ENCODE measurements around the gene CALU. TPM values are rescaled to one million over a fixed set of nuclear protein-coding genes. Genes with fewer than 3 reads are reported as not detected.

The CALU gene
- polyA plus RNA-seq (ENCODE audit: insufficient read length) = 214 TPM

DNA sequence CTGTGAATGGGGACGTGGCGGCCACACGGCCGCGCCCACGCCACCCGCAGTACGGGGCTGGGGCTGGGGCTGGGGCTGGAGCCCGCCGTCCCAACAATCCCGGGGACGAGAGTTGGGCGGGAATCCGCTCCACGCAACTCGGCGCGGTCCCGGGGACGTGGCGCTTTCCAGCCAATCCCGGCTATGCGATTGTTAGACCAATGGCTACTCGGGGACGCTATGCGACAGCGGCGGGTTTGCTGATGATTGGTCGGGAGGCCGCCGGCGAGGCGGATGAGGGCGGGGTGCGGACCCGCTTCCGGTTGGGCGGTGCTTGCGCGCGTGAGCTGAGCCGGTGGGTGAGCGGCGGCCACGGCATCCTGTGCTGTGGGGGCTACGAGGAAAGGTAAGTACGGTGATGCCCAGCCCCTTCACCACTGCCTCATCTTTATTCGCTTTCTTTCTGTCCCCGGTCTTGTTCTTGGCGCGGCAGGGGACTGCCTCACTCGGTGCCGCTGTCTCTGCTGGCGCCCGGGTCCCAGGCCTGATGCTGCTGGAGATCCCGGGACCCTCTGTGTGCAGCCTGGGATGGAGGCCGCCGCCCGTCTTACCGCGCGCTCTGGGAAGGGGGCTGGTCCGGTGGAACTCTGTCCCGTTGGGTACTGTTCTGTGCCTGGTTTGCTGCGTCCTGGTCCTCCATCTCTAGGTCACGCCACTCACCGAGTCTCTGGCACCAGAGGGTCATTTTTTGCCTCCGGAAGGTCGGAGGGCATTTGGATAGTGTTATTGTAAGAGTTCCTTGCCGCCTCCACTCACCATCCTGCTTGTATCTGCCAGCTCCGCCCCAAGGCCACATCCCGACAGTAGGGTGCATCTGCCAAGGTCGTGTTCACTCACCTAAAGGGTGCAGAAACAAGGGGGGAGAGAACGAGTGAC is at the start of gene CALU:
Gene CALU, plus strand, starts transcription at position 312 of the 915 bp plus-strand sequence. CDS start 9,225 bp downstream, outside the sequence.
- DNase-seq = peak; percentile 97

DNA sequence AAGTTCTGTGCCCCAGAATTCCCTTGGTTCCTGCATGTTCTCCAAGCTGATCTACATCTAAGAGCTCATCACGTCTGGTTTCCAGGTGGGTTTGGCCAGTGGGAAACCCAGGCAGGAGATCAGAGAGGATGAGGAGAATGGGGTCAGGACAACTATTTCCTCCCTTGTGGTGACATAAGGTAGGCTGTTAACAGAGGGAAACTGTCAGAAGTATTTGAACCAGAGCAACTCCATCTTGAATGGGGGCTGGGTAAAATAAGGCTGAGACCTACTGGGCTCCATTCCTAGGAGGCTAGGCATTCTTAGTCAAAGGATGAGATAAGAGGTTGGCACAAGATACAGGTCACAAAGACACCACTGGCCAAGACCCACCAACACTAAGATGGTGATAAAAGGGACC is 47.9 kb upstream of the CALU start:
- no peak for DNase-seq

DNA sequence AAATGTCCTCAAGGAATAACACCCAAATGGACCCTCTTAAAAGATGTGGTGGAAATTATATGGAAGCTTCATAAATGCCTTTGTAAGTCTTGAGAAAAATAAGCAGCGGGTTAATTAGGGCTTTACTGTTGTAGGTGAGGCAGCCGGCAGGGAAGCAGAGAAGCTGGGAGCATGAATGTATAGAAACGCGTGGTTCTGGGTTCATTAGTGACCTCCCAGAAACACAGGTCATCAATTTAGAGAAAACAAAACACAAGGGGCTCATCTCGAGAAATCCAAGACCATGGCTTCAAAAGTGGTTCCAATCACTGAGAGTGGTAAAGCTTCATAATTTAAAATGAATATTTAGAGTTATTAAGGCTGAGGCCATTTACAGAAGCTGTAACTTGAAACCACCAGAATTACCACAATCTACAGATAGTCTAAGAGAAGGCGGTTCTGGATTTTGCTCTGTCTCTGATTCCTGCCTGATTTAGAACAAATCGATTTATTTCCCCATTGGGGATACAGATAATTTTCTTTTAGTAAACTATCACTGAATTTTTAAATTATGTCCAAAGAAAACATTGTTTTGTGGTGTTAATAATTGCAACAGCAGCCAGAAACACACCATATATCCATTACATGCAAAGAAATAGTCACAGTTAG is 46.4 kb upstream of the CALU start:
- DNase-seq = no peak

DNA sequence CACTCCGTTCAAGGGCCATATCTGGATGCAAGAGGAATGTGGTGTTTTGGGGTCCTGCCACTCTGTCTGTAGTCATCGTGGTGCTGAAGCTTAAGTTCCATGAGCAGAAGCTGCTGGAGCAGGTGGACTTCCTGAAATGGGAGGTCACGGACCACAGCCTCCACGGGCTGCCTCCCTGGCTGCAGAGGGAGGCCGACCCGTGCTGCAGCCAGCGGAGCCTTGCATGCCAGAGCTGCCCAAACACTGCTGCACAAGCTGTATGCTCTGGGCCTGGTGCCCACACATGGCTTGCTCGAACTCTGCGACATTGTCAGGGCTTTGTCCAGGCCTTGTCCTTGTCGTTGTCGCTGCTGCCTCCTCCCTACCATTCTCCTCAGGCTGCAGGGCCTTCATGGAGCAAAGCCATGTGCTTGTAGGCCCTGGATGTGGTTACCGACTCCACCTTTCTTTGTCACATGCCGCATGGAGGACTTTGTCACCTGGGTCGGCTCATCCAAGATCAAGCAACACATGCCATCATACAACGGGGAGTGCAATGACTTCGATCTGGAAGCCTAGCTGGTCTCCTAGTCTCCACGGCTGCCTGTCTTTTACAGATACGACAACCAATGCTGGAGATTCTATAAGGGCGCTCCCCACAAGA is 45.7 kb upstream of the CALU start:
- DNase-seq = no peak

DNA sequence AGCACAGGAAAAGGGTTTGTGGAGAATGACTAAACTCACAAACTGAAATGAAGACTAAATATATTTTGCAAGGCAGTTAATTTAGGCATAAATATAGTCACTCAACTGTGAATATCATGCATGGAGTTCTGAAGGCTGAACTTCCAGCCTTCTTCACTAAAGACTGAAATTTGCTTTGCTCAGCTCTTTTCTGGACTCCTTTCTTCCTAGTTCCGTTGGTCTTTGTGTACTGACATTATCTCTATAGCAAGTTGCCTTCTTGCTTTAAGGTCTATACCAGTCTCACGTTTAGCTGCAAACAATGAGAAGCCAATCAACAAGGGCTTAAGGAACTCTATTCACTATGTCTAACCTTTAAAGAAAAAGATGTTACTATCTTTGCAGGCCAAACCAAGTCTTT is 44.4 kb upstream of the CALU start:
- DNase-seq = no peak

DNA sequence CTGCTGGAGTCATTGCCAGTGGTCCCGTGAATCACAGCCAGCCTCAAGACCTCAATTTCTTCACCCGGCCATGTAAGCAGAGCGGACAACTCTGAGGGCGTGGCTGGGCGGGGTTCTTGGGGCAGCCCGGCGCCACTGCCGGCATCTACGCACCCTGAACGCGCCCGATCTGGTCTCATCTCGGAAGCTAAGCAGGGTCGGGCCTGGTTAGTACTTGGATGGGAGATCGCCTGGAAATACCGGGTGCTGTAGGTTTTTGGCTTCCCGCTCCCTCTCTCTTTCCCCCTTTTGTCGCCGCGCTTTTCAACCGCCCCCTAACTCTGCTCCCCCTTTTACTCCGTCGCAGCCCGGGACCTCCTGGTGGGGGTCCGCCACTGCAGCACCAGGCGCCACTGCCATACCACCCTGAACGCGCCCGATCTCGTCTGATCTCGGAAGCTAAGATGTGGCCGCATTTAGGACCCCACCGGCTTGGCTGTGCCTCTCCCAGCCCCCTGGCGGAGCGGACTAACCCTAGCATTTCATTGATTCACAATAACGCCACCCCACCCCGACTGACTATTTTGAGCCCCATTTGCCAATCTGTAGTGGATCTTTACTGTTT is 41.8 kb upstream of the CALU start:
- DNase-seq = peak; percentile 23

DNA sequence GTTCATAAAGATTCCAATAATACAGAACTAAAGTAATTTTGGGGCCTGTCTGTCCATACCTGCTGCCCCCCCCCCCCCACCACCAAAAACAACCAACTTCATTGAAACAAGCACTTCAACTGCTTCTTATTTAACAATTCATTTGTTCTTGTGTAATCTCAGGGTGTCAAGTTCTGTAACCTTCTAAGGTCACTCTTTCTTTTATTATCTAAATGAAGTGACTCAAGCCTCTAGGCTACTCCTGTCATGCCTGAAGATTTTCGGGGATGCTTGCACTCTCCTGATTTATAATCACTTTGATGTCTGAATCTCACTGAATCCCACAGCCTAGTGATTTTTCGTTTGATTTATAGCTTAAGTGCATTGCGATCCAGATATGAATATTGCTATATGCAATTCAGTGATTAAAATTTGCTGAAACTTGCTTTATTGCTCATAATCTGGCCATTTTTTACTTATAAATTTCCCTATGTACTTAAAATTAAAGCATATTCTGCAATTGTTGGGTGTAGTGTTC is 39.9 kb upstream of the CALU start:
- no peak for DNase-seq

DNA sequence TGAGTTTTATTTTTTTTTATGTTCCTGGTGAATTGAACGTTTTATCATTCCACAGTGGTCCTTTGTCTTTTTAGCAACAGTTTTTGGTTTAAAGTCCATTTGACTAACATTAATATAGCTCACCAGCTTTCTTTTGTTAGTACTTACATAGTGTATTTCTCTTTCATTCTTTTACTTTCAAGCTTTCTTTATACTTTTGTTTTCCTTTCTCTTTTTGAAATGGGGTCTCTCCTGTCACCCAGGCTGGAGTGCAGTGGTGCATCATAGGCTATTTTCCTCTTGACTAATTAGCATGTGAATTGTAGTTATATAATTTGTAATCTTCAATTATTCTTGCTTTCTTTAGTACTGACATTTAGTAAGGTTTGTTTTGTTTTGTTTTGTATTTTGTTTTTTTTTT is 39.3 kb upstream of the CALU start:
- no peak for DNase-seq

DNA sequence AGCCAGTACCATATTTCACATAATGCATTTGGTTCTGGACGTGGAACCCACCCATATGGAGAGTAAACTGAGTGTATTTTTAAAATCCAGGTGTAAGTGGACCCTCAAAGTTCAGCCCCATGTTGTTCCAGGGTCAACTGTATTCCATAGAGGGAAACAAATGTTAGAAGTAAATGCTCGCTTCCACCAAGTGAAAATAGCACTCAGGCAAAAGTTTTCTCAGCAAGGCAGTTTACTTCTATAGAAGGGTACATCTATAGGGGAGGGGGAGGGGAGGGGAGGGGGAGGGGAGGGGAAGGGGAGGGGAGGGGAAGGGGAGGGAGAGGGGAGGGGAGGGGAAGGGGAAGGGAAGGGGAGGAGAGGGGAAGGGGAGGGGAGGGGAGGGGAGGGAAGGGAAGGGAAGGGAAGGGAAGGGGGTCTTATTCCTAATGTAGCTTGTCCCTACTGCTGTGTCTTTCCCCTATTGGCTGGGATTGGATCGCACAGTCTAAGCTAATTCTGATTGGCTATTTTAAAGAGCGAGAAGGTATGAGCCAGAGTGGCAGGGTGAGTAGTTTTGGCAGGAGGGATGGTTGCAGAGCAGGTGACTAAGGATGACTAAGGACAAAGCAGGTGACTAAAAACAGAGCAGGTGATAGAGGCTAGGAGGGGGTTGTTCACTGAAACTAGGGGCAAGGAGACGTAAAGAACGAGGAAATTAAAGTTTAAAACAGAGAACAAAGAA is 37.9 kb upstream of the CALU start:
- DNase-seq = no peak

DNA sequence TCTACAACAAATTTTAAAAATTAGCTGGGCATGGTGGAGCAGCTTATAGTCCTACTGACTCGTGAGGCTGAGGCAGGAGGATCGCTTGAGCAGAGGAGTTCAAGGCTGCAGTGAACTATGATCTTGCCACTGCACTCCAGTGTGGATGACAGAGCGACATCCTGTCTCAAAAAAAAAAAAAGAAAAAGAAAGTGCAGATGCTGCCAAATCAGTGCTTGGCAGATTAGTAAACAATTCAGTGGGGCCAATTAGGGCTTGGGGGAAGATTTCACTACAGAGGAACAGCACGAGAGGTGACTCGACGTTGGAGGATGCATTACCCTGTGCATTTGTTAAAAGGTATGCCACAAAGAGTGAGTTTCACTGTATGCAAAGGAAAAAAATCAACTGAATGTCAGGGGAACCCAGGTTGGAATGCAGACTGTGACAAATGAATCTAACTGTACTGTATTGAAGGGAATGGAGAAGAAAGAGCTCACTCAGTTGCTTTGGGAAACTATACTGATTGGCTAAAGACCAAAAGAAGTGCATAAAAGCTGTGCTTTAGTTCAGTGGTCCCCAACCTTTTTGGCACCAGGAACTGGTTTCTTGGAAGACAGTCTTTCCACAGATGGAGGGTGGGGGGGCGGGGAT is 35.4 kb upstream of the CALU start:
- no peak for DNase-seq

DNA sequence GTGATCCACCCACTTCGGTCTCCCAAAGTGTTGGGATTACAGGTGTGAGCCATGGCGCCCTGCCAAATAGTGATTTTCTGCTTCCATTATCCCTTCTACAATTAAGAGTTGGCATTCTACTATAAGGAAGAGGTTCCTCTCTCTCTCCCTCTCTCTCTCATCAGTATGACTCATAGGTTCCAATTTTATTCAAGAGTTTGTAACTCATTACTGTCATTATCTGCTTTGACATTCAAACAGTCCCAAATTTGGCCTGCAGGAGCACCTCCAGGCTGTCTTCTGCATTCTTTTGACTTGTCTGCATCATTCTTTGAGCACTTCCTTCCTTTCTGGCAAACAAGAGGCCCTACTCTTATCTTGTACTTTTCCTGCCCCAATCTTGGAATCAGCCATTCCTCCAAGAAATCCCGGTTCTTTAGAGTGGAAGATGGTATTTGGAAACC is 33.2 kb upstream of the CALU start:
- DNase-seq = no peak

DNA sequence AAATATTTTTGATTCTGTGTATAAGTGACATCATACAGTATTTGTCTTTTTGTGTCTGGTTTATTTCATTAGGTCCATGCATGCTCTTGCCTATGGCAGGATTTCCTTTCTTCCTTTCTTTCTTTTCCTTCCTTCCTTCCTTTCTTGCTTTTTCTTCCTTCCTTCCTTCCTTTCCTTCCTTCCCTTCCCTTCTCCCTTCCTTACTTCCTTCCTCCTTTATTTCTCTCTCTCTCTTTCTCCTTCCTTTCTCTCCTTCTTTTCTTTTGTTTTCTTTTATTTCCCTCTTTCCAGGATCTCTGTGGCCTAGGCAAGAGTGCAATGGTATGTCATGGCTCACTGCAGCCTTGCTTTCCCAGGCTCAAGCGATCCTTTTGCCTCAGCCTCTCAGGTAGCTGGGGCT is 31.4 kb upstream of the CALU start:
- no peak for DNase-seq

DNA sequence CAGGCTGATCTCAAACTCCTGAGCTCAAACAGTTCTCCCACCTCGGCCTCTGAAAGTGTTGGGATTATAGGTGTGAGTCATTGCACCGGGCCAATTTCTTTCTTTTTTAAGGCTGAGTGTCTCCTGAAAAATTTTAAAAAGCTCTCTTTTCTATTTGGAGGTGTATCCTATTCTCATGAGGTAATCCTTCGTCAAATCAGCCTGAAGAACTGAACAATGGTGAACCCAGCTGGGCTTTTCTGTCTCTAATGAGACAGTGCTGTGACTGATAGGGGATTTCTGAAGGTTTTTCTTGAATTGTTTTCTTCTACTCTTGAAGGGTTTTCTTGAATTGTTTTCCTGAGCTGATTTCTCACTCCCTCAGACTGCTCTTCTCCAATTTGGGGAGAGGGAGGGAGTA is 30.9 kb upstream of the CALU start:
- DNase-seq = no peak

DNA sequence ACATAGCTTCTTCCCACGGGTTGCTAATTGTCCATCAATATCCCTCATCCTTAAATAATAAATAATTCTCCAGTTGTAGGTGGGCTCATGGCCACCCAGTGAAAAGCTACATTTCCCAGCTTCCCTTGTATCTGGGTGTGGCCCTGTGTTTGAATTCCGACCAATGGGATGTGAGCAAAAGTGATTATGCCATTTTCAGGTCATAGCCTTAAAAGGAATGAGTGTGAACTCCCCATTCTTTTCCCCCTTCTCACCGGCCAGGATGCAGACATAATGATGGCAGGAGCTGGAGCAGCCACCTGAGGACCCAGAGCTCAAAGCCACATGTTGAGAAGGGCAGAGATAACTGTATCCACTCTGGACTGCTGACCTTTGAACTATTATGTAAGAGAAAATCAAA is 30.3 kb upstream of the CALU start:
- DNase-seq = no peak

DNA sequence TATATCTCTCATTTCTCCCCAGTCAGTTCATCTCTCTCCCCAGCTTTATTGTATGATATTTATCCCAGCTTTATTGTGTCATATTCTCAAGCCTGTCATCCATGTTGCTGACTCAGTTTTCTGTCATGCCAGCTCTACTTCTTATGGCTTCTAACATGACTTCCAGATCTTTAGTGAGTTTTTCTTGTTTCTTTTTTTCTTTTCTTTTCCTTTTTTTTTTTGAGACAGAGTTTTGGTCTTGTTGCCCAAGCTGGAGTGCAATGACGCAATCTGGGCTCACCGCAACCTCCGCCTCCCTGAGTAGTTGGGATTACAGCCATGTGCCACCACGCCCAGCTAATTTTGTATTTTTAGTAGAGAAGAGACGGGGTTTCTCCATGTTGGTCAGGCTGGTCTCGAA is 28.7 kb upstream of the CALU start:
- DNase-seq = no peak

DNA sequence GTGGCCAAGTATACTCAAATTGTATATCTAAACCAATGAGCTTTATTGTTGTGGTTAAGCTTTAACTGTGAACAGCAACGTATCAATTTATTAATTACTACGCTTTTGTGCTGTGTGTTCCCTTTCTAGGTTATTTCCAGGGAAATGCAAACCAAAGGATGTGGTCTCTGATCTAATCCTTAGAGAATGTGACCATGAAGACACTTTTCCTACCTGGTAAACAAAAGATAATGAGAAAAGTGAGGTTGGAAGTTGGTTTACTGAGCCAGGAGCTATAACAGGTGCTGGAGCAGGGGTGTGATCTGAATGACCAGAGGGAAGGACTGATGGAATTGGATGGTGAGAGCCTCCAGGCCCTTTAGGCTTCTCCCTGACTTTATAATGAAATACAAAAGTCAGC is 25.4 kb upstream of the CALU start:
- DNase-seq = no peak

DNA sequence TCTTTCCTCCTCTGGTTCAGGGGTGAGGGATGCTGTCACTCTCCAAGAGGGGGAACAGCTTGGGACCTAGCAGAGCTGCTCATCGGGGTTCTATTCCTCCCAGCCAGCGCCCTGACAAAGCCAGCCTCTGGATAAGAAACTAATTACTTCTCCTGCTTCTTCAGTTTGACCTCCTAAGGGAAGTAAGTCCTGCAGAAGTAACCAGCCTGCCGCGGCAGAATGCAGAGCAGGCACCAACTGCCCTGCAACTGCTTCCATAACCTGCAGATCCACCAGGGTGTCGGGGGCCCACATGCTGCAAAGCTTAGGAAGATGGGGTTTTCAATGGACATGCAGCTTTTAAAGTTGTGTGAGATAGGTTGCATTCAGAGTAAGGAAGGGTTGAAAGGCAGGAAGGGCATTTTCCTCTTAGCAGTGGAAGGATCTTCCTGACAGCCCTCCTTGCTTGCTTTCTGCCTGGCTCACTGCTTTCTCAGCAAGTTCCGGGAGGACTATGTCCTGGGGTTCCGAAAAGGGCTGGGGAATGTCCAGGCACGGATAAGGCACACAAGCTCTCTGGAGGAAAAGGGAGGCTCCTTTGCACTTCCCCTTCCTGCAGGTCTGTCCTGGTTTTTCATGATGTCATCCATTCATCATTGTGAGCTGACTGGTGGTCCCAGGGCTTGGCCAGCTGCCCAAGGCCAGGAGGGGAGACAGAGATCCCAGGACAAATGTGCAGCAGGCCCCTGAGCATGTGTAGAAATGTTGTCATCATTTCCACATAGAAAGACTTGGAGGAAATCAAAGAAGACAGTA is 24.3 kb upstream of the CALU start:
- DNase-seq = no peak

DNA sequence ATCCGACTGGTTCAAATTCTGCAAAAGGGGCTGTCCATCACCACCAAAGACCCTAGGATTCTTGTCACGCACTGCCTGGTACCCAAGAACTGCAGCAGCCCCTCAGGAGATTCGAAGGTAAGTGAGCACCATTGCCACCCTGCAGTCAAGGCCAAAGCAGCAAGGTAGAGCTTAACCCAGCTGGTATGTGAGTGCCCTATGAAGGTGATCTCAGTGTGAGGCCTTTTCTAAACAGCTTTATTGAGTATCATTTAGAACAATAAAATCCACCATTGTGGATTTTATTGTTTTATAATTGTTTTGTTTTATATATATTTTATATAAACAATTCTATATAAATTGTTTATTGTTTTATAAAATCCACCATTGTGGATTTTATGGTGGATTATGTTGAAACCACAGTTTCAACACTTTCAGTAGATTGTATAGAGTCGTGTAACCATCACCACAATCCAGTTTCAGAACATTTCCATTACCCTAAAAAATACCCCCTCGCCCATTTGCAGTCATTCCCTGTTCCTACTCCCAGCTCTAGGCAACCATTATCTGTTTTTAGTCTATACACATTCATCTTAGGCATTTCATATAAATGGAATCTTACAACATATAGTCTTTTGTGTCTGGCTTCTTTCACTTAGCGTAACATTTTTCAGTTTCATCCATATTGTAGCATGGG is 20.1 kb upstream of the CALU start:
- DNase-seq = no peak

DNA sequence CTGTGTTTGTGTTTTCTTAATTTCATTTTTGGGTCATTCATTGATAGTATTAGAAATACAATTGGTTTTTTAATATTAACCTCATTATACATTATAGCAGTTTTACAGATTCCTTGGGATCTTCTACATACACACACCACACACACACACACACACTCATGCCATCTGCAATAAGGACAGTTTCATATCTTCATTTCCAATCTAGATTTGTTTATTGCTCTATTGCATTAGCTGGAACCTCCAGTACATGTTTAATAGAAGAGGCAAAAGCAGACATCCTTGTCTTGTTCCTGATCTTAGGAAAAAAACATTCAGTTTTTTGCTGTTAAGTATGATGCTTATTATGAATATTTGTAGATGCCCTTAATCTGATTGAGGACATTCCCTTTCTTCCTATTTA is 17.8 kb upstream of the CALU start:
- no peak for DNase-seq

DNA sequence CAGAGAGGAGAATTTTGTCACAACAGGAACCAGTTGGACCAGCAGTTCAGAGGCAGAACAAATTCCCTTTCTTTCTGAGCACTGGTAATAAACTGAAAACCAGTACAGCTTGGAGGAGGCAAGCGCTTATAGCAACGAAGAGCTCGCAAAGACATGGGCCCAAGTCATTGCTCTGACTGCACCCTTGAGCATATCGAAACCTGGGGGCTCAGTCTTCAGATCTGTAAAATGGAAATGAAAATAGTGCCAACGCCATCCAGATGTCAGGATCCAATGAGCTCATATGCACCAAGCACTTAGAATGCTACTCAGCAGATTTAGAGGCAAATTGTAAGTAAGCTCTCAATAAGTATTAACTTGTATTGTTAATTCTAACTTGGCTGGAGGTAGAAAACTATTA is 14.4 kb upstream of the CALU start:
- no peak for DNase-seq
